Peyer's patch (tissue), 4 donors: ENCODE measurements around the gene CCM2. TPM values are rescaled to one million over a fixed set of nuclear protein-coding genes. Genes with fewer than 3 reads are reported as not detected.
A peak's percentile ranks its signal among the peaks of the same experiment; 100 is the strongest.

Experiments
- DNase-seq, 3 donors: peaks; one replicate each; pipeline ENCODE4 v3.0.0-alpha.2; 2017 to 2019
- H3K27ac ChIP-seq, 4 donors: fragments of 200-600 bp; sonication (generic); one replicate each; pipeline ENCODE4 v1.5.1; 2016 to 2019
- H3K27me3 ChIP-seq, 2 donors: fragments of 200-600 bp; sonication (generic); one replicate each; pipeline ENCODE4 v1.5.1; 2019
- H3K36me3 ChIP-seq, 3 donors: fragments of 200-600 bp; sonication (generic); one replicate each; pipeline ENCODE4 v1.5.1; 2016 to 2019
- H3K4me1 ChIP-seq, 4 donors: fragments of 200-600 bp; sonication (generic); one replicate each; pipeline ENCODE4 v1.5.1; 2016 to 2019
- H3K4me3 ChIP-seq, 4 donors: fragments of 200-600 bp; sonication (generic); 1 replicate in 3 of 4; 2 replicates in 1 of 4; pipeline ENCODE4 v1.5.1; 2016 to 2019; ENCODE audit warnings: mild to moderate bottlenecking in 1 of 4
- H3K9me3 ChIP-seq, 4 donors: fragments of 200-600 bp; sonication (generic); one replicate each; pipeline ENCODE4 v1.5.1; 2016 to 2019; ENCODE audit warnings: mild to moderate bottlenecking in 1 of 4
- CTCF ChIP-seq, 6 experiments: fragments of 450-650 bp in 4 of 6; fragments of 200-600 bp in 2 of 6; sonication (generic) in 1 of 6; IDR thresholded peaks; one replicate each; pipeline ENCODE4 v1.5.1; 2017 to 2019; ENCODE audit warnings: antibody characterized with exemption in 6 of 6, mild to moderate bottlenecking in 3 of 6, moderate library complexity in 1 of 6
- POLR2A ChIP-seq, 2 donors: fragments of 450-650 bp; IDR thresholded peaks; one replicate each; pipeline ENCODE4 v1.5.1; 2017; ENCODE audit warnings: antibody characterized with exemption in 2 of 2, mild to moderate bottlenecking in 2 of 2, moderate library complexity in 2 of 2
- total RNA-seq, 4 donors: library from RNA; depleted of rRNA; stranded (reverse); fragments of >200 nt; gene quantifications; one replicate each; pipeline ENCODE4 v1.1.0, GENCODE V29; 2016

CCM2 gene
- total RNA-seq, 4 donors from 2014 or later = 23.3 to 49.5 (median 32.5) TPM

DNA sequence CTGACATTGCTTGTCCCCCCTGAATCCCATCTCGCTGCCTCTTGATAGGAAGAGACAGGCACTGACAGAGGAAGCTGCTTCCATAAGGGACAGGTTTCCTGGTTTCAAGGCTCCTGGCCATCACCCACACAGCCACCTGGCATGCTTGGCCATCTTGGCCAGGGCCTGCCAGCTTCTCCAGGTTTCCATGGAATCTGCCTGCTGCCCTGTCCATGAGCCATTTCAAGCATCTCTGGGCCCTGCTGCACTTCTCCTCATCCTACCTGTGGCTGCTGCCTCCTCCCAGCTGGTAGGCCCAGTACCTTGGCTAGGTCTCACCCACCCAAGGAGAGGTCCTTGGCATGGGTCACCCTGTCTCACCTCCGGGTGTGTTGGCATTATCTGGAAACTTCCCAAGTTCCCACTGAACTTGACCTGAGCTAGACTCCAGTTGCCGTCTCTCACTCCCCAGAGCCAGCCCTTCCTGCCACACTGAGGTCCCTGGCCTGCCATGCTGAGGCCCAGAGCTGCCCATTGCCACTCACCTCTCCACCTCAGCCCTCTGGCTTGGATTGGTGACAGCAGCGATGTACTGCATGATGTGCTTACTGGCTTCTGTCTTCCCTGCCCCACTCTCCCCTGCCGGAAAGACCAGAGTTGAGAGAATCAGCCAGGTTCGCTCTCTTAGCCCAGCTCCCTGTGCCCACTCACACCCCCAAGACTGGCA is 23.8 kb upstream of the CCM2 start:
- no peak for DNase-seq
- TF ChIP-seq CTCF (IDR thresholded peaks at IDR 0.05) (no peak), POLR2A (IDR thresholded peaks at IDR 0.05) (no peak)

GRCh38 chr7:44976746-44977196 is 23.2 kb upstream of the CCM2 start:
- Histone ChIP-seq H3K4me3 (peak overlapping the region in 3 of 4 donors; percentile 35 to 44 (median 38)), H3K27ac (peak overlapping the region in 3 of 4 donors; percentile 8 to 85 (median 54)), H3K27me3 (no peaks in the 10 kb centered on the region), H3K9me3 (no peaks in the 10 kb centered on the region), H3K4me1 (peaks cover 0 to 24% (median 11%) of the 10 kb centered on the region in 4 donors), H3K36me3 (peaks cover 0 to 6% (median 0%) of the 10 kb centered on the region in 3 donors)
- TF ChIP-seq POLR2A (IDR thresholded peaks at IDR 0.05) (no peak), CTCF (IDR thresholded peaks at IDR 0.05) (no peak)
- no peak for DNase-seq

More for the DNA sequence above, 23.8 kb upstream of the CCM2 start:
- Histone ChIP-seq H3K36me3 (peaks cover 0 to 6% (median 0%) of the 10 kb centered on the region in 3 donors), H3K4me3 (no peak overlapping the region), H3K9me3 (no peaks in the 10 kb centered on the region), H3K4me1 (peaks cover 0 to 22% (median 11%) of the 10 kb centered on the region in 4 donors), H3K27me3 (no peaks in the 10 kb centered on the region), H3K27ac (peak overlapping the region in 1 of 4 donors; percentile 85)

- peak overlapping the region; percentile 54 to 85 (median 70) for H3K27ac ChIP-seq
- H3K4me1 ChIP-seq = peaks cover 0 to 24% (median 11%) of the 10 kb centered on the region in 4 donors
- TF ChIP-seq CTCF (IDR thresholded peaks at IDR 0.05) (no peak), POLR2A (IDR thresholded peaks at IDR 0.05) (no peak)
- DNase-seq = peak in 2 of 3 donors; percentile 66 to 71
- peaks cover 0 to 8% (median 0%) of the 10 kb centered on the region in 3 donors for H3K36me3 ChIP-seq
- no peaks in the 10 kb centered on the region for H3K9me3 ChIP-seq
- H3K4me3 ChIP-seq = peak overlapping the region; percentile 28 to 44 (median 36)
- H3K27me3 ChIP-seq = no peaks in the 10 kb centered on the region
Observed at GRCh38 chr7:44977304-44977958, 22.6 kb upstream of the CCM2 start.

- Histone ChIP-seq H3K27me3 (no peaks in the 10 kb centered on the region), H3K4me3 (peak overlapping the region; percentile 28 to 44 (median 36)), H3K27ac (peak overlapping the region; percentile 54 to 85 (median 70)), H3K36me3 (peaks cover 0 to 13% (median 0%) of the 10 kb centered on the region in 3 donors), H3K9me3 (no peaks in the 10 kb centered on the region), H3K4me1 (peaks cover 0 to 24% (median 11%) of the 10 kb centered on the region in 4 donors)
- TF ChIP-seq CTCF (IDR thresholded peaks at IDR 0.05) = no peak
- no peak for TF ChIP-seq POLR2A (IDR thresholded peaks at IDR 0.05)
- DNase-seq = peak in 1 of 3 donors; percentile 46
Observed at GRCh38 chr7:44977959-44978335, 22.1 kb upstream of the CCM2 start.

GRCh38 chr7:44978511-44979366 is 21.3 kb upstream of the CCM2 start, which contains the start of gene MYO1G:
Gene MYO1G, minus strand, starts transcription at chr7:44979015. Its CDS starts 54 bp downstream, at chr7:44978961.
- no peaks in the 10 kb centered on the region for H3K9me3 ChIP-seq

More at GRCh38 chr7:44978511-44979366, 21.3 kb upstream of the CCM2 start, which contains the start of gene MYO1G:
- peak in 2 of 3 donors; percentile 91 to 93 for DNase-seq
- H3K4me1 ChIP-seq = peaks cover 0 to 24% (median 11%) of the 10 kb centered on the region in 4 donors
- no peak for TF ChIP-seq CTCF (IDR thresholded peaks at IDR 0.05)
- TF ChIP-seq POLR2A (IDR thresholded peaks at IDR 0.05) = no peak
- H3K4me3 ChIP-seq = peak within 1 kb of the TSS; percentile 28 to 44 (median 36)
- peak within 1 kb of the TSS; percentile 54 to 85 (median 70) for H3K27ac ChIP-seq
- peaks cover 0 to 21% (median 0%) of the 10 kb centered on the region in 3 donors for H3K36me3 ChIP-seq
- no peaks in the 10 kb centered on the region for H3K27me3 ChIP-seq
